Measurements from ENCODE around the gene MYL10.
A peak's percentile ranks its signal among the peaks of the same experiment; 100 is the strongest.

Gene MYL10

DNA sequence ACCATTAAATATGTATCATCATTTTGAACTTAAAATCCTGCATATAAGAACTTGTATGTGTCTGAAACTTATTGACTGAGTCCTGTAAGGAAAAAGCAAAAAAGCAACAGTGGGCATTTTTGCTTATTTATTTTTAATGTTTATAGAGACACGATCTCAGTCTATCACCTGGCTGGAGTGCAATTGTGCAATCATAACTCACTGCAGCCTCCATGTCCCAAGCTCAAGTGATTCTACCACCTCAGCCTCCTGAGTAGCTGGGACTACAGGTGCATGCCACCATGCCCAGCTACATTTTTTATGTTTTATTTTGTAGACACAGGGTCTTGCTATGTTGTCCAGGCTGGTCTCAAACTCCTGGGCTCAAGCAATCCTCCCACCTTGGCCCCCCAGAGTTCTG, 32.2 kb downstream of the MYL10 start:
- DNase-seq (ENCODE audit: low read depth) = no peak

- no peak for DNase-seq (ENCODE audit: low read depth)
Observed at GRCh38 chr7:101595766-101596537, 33.1 kb downstream of the MYL10 start.

- no peak for DNase-seq (ENCODE audit: low read depth)
Observed at GRCh38 chr7:101595246-101595645, 33.9 kb downstream of the MYL10 start.

DNA sequence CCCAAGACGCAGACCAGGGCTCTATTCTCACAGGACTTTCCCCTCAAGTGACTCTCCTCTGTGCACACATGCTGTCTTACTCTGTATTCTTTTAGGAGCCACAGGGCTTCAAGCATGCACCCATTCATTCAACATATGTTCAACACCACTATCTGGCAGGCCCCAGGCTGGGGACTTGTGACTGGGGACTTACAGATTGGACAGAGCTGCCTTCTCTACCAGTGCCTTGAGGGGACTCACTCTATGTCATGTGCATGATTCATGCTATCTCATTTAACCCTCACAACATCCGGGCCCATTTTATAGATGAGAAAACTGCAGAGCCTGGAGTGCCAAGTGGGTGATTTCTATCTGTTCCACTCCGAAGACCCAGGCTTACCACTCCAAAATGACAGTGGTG, 34.3 kb downstream of the MYL10 start:
- DNase-seq (ENCODE audit: low read depth) = no peak

GRCh38 chr7:101593556-101593955, 35.5 kb downstream of the MYL10 start:
- no peak for DNase-seq (ENCODE audit: low read depth)

GRCh38 chr7:101591504-101591903, 37.6 kb downstream of the MYL10 start:
- DNase-seq (ENCODE audit: low read depth) = no peak

GRCh38 chr7:101590663-101591435, 38.2 kb downstream of the MYL10 start:
- no peak for DNase-seq (ENCODE audit: low read depth)

DNA sequence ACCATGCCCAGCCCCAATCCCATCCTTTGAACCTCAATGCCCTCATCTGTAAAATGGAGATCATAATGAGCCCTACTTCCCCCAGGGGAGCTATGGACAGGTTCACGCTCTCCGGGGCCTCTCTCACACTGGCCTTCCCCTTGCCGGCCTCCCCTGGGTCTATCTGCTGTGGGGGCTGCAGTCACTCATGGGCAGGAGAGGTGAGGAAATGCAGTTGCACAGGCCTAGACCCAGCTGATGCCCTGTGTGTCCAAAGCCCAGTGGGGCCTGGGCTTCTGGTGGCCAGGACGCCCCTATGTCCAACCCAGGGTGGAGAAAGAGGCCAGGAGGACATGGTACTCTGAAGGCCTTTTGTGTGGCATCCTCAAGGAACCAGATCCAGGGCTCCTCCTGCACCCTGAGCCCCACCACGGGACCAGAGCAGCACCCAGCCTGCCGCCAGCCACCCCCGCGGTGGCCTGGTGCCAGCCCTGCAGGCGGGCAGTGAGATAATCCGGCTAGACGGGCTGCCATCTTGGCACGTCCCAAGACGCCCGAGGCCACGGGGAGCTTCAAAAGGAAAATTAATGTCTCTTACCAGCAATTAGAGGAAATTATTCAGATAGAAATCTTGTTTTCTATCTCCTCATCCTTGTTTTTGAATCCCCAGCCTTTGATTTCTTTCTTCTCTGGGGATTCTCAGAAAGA, 39.0 kb downstream of the MYL10 start:
- no peak for DNase-seq (ENCODE audit: low read depth)

DNA sequence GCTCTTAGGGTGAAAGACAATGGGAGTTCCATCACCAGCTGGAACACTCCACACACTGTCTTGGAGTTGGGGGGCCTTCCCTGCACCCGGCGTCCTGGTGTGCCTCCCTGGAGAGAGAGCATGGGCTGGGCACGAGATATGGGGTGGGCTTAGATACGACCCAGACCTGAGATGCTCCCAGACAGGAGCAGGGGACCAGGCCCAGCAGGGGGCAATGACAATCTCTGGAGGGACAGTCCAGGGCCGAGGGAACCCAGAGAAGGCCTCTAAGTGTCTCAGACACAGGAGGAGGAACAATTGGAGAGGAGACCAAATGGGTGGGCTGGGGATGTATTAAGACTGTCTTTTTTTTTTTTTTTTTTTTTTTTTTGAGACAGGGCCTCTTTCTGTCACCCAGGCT, 40.0 kb downstream of the MYL10 start:
- no peak for DNase-seq (ENCODE audit: low read depth)

- DNase-seq (ENCODE audit: low read depth) = peak; percentile 79
Observed at GRCh38 chr7:101588131-101588935, 40.8 kb downstream of the MYL10 start.

DNA sequence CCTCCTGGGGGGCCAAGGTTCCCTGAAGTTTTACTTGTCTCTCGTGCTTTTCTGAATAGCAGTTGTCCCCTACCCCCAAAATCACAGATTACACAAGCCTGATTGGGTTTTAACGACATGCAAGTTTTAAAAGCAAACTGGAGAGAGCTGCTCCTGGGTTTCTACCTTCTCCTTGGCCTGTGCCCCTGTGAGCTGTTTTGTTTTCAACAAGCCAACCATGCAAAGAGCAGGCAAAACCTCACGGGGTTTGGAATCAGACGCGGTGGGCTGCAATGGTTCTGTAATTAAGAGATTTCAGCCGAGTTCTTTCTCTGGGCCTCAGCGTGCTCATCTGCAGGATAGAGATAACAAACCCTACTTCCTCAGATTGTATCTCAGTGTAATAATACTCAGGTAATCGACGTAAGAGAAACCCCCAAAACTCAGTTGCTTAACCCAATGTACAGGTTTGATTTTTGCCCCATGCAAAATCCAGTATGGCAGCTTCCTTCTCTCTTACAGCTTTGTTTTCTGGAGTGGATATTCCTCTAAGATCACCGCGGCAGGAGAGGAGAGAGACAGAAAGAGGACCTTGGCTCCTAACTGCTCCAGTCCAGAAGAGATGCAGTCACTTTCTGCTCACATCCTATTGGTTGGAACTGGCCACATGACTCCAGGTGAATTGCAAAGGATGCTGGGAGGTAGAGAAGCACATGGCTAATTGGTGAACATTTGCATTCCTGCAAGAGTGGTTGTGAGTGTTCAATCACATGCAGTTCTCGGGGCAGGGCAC, 42.0 kb downstream of the MYL10 start:
- DNase-seq (ENCODE audit: low read depth) = no peak

- no peak for DNase-seq (ENCODE audit: low read depth)
Observed at GRCh38 chr7:101586078-101586905, 42.8 kb downstream of the MYL10 start.

GRCh38 chr7:101582971-101583370, 46.1 kb downstream of the MYL10 start:
- DNase-seq (ENCODE audit: low read depth) = no peak

DNA sequence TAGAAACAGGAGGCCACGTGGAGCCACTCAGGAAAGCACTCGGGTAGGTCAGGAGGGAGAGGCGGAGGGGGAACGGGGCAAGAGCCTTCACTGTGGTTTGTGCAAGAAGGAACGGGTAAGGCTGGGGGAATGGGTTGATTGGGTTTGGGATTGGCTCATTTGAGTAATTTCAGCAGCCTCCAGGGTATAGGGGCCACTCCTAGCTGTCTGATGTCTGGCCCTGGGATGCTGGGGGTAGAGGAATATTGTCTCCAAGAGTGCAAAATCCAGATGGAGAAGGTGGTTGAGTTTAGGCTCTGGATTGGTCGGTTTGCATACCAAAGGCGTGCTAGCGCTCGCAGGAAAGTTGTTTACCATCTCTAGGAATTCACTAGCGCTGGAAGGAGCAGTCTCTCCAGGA, 47.2 kb downstream of the MYL10 start:
- DNase-seq (ENCODE audit: low read depth) = no peak

GRCh38 chr7:101580596-101580995, 48.5 kb downstream of the MYL10 start:
- DNase-seq (ENCODE audit: low read depth) = no peak

GRCh38 chr7:101578552-101578951, 50.5 kb downstream of the MYL10 start:
- DNase-seq (ENCODE audit: low read depth) = peak; percentile 19

DNA sequence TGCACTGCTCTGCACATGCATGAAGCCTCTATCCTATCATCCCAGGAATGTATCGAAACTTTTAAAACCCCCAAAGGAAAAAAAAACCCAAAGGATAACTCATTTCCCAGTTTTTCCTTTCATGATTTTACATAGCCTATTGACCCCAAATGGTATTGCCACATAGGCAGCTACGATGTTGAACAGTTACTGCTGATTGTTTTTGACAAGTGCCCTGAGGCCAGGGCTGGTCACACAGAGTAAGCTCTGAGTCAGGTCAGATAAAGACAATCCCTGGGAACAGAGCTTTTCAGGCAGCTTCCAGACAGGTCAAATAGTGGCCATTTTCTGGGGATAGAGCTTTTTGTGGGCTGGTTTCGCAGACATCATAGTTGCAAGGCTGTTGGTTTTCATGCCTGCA, 52.1 kb downstream of the MYL10 start:
- peak; percentile 63 for DNase-seq (ENCODE audit: low read depth)

- DNase-seq (ENCODE audit: low read depth) = peak; percentile 44
Observed at GRCh38 chr7:101575721-101576120, 53.4 kb downstream of the MYL10 start.

GRCh38 chr7:101575168-101575567, 53.9 kb downstream of the MYL10 start:
- DNase-seq (ENCODE audit: low read depth) = no peak

GRCh38 chr7:101572156-101572555, 56.9 kb downstream of the MYL10 start:
- DNase-seq (ENCODE audit: low read depth) = no peak
